ENCODE results near the gene SHB. TPM values are rescaled to one million over a fixed set of nuclear protein-coding genes. Genes with fewer than 3 reads are reported as not detected.

SHB gene
- total RNA-seq, 4 donors from 2014 or later, result 17.7 to 31.4 (median 24.2) TPM

- H3K4me3 ChIP-seq, result no peak overlapping the region
- peaks cover 11 to 48% (median 20%) of the 10 kb centered on the region in 3 donors for H3K4me1 ChIP-seq
- H3K27ac ChIP-seq, result no peak overlapping the region
- H3K9me3 ChIP-seq, result no peaks in the 10 kb centered on the region
- intact Hi-C loops (cut with DNase I), result no loop called here
- TF ChIP-seq, protein P1, sequence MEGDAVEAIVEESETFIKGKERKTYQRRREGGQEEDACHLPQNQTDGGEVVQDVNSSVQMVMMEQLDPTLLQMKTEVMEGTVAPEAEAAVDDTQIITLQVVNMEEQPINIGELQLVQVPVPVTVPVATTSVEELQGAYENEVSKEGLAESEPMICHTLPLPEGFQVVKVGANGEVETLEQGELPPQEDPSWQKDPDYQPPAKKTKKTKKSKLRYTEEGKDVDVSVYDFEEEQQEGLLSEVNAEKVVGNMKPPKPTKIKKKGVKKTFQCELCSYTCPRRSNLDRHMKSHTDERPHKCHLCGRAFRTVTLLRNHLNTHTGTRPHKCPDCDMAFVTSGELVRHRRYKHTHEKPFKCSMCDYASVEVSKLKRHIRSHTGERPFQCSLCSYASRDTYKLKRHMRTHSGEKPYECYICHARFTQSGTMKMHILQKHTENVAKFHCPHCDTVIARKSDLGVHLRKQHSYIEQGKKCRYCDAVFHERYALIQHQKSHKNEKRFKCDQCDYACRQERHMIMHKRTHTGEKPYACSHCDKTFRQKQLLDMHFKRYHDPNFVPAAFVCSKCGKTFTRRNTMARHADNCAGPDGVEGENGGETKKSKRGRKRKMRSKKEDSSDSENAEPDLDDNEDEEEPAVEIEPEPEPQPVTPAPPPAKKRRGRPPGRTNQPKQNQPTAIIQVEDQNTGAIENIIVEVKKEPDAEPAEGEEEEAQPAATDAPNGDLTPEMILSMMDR (IDR thresholded peaks at IDR 0.05), result no peak
- no peak for TF ChIP-seq POLR2A (IDR thresholded peaks at IDR 0.05)
- no peaks in the 10 kb centered on the region for H3K27me3 ChIP-seq
- DNase-seq, result no peak
- peaks cover 0 to 53% (median 0%) of the 10 kb centered on the region in 3 donors for H3K36me3 ChIP-seq
- WGBS, 2 donors, result 94% methylated on average over 3 to 4 of the region's 18 CpGs
These were observed 94.4 kb downstream of the SHB start for GRCh38 chr9:37974506-37975173.

GRCh38 chr9:37972351-37972848 lies 96.6 kb downstream of the SHB start:
- Histone ChIP-seq H3K4me1 (peaks cover 24 to 64% (median 41%) of the 10 kb centered on the region in 3 donors), H3K36me3 (peaks cover 0 to 55% (median 0%) of the 10 kb centered on the region in 3 donors), H3K4me3 (no peak overlapping the region), H3K9me3 (no peaks in the 10 kb centered on the region), H3K27ac (no peak overlapping the region), H3K27me3 (no peaks in the 10 kb centered on the region)
- 69 to 80% methylated on average over 2 to 4 of the region's 4 CpGs for WGBS, 2 donors
- intact Hi-C loops (cut with DNase I), result no loop called here
- no peak for TF ChIP-seq POLR2A (IDR thresholded peaks at IDR 0.05)
- TF ChIP-seq, protein P1 (IDR thresholded peaks at IDR 0.05), result no peak
- DNase-seq, result no peak

- no peak overlapping the region for H3K4me3 ChIP-seq
- intact Hi-C loops (cut with DNase I), result no loop called here
- DNase-seq, result no peak
- no peaks in the 10 kb centered on the region for H3K9me3 ChIP-seq
- H3K4me1 ChIP-seq, result peaks cover 21 to 64% (median 40%) of the 10 kb centered on the region in 3 donors
- H3K36me3 ChIP-seq, result peaks cover 0 to 55% (median 0%) of the 10 kb centered on the region in 3 donors
- H3K27me3 ChIP-seq, result no peaks in the 10 kb centered on the region
- no peak overlapping the region for H3K27ac ChIP-seq
- 56 to 69% methylated on average over 2 of the region's 2 CpGs for WGBS, 2 donors
- TF ChIP-seq, protein P1 (IDR thresholded peaks at IDR 0.05), result no peak
- no peak for TF ChIP-seq POLR2A (IDR thresholded peaks at IDR 0.05)
These were observed 97.3 kb downstream of the SHB start for GRCh38 chr9:37971691-37972090.

DNA sequence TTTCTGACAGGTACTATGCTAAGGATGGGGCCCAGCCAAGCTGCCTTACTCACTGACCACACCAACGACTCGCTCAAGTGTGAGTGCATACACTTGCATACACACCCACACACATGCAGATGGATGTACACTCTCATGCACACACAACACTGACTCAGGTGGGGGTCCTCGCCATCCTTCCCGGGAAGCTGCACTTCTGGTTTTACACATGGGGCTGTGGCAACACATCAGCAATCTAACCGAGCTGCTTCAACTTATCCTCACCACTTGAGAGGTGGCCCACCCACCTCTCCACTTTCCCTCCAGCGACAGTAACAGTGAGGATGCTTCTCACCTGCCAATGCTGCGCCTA lies 97.9 kb downstream of the SHB start:
- Histone ChIP-seq H3K27ac (no peak overlapping the region), H3K4me1 (peaks cover 27 to 64% (median 39%) of the 10 kb centered on the region in 3 donors), H3K27me3 (no peaks in the 10 kb centered on the region), H3K36me3 (peaks cover 0 to 55% (median 0%) of the 10 kb centered on the region in 3 donors), H3K9me3 (no peaks in the 10 kb centered on the region), H3K4me3 (no peak overlapping the region)
- DNase-seq, result no peak
- intact Hi-C loops (cut with DNase I), result no loop called here
- 47 to 56% methylated on average over 3 to 5 of the region's 7 CpGs for WGBS, 2 donors
- TF ChIP-seq, protein P1 (IDR thresholded peaks at IDR 0.05), result no peak
- no peak for TF ChIP-seq POLR2A (IDR thresholded peaks at IDR 0.05)

DNA sequence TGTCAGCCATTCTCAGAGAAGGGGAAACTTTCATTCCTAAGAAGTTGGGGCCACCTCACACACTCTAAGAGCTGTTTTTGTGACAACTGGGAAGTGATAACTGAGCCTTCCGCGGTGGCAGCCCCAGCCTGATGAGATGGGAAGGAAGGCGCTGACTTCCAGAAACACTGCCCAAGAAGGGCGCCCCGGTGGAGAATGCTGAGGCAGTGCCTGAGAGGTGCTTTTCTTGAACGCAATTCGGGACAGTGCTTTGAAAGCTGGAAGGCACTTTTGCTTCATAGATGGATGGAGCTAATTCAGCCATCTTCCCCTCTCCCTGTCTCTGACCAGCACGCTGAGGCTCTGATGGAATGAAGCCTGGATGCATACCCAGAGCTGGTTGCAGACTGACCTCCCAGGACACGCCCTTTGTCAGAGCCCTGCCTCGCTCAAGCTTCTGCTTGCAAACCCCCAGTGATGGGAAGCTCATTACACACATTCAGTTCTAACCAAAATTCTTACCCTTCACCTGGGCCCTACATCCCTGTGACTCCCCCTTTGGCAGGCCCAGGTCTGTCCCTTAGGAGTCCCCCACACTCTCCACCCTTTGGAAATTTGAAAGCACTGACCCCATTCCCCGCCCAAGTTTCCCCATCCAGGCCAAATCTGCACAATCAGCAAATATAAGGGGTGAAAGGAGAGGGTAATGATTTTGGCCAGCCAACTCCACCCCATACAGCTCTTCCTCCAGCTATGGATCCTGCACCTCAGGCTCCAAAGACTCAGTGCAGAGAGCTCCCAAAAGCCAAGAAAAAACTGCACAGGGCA lies 98.5 kb downstream of the SHB start:
- WGBS, 2 donors, result 74 to 98% methylated on average over 5 to 8 of the region's 11 CpGs

More for the DNA sequence above, 98.5 kb downstream of the SHB start:
- Histone ChIP-seq H3K4me1 (peaks cover 27 to 69% (median 44%) of the 10 kb centered on the region in 3 donors), H3K27me3 (no peaks in the 10 kb centered on the region), H3K27ac (no peak overlapping the region), H3K9me3 (no peaks in the 10 kb centered on the region), H3K4me3 (no peak overlapping the region), H3K36me3 (peaks cover 0 to 55% (median 0%) of the 10 kb centered on the region in 3 donors)
- no peak for DNase-seq
- TF ChIP-seq POLR2A (IDR thresholded peaks at IDR 0.05), result no peak
- TF ChIP-seq, protein P1 (IDR thresholded peaks at IDR 0.05), result no peak
- intact Hi-C loops (cut with DNase I), result no loop called here
